GM21529 (cell line): ENCODE measurements around the gene KLHDC7A.
"Not testable (repeated sequence)": the region's sequence is repeated elsewhere in the genome, so short reads cannot be mapped to it uniquely, and the experiment has no call there.

ENCODE experiments used
- ATAC-seq: cut with Tn5 transposase; IDR thresholded peaks from one replicate; pipeline ENCODE4 v1.9.1; 2021; ENCODE audit not compliant: unreplicated experiment

KLHDC7A gene

DNA sequence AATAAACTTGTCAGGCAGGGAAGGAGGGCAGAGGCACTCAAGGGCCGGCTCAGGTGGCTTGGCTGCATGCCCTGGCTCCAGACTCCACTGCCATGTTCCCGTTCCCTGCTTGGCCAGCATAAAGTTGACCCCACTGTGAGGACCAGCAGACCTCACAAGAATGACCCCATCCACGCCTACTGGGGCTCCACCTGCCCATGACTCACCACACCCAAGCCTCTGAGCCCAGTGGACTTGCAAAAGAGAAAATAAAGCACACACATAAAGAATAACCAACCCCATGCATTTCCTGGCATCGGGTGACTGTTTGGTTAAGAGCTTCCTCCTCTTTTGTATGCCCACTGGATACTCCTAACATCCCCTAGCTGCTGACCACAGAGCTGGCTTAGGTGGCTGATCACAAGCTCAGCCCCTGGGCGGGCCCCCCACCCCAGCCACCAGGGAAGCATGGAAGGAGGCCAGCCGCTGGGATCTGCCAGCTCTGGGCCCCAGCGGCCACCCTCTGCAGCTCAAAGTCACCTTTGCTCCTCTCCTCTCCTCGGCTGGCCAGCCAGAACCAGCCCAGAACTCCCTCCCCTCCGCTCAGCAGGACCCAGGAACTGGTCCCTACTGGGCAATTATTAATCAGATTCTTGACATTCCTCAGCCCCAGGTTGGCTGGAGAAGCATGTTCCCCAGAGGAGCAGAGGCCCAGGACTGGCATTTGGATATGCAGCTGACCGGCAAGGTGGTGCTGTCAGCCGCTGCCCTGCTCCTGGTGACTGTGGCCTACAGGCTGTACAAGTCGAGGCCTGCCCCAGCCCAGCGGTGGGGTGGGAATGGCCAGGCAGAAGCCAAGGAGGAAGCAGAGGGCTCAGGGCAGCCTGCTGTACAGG is at the start of gene KLHDC7A:
TSS of gene KLHDC7A (plus strand) at position 616 of the 875 bp plus-strand sequence. CDS start at position 668, 52 bp downstream.
- no peak for ATAC-seq

DNA sequence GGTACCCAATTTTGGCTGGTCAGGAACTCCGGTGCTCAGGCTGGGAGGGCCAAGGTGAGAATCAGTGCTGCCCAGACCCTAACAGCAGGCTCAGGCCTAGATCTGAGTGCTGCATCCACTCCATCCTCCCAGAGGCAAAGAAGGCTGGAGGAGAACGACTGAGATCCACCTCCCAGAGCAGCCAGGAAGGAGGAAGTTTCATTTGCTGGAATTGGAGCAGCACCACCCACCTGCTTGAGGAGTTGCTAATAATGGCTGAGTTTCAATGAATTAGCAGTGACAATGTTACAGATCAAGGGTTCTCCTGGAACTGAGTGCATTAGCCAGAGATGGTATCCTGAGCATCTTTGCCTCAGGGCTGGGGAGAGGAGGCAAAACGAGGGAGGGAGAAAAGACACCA is 46.7 kb upstream of the KLHDC7A start:
- ATAC-seq, result no peak

DNA sequence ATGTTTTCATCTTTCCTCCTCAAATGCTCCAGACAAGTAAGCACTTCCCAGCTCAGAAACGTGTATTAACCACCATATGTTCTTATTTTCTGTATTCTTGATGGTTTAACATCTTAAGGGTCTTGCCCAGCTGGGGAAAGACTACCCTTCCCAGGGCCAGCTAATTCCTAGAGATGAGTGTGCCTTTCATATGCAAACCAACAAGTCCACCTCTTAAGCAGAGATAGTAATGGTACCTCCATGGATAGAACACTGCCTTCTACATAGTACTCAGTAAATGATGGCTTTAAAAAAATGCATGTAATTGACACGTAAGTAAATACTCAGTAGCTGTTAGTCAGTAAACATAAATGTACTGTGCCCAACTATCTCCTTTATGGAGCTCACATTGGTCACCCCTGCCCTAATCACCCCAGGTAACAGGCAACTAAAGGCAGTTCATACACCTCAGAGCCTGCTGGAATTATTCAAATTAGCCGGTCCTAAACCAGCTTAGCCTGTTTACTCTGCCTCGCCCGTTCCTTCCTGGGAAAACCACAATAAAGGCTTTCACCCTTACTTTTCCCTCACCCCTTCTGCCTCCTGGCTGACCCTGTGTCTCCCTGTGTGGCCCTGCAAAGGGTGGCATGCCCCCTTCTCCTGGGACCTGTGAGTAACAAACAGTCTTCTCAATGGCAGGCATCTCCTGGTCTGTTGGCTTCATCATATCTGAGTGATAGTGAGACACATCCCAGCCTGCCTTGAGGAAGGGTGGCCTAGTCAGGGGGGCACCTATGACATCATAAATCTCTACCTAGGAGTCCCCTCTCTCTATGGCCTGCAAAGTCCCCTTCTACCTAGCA is 40.1 kb upstream of the KLHDC7A start:
- ATAC-seq, result no peak

DNA sequence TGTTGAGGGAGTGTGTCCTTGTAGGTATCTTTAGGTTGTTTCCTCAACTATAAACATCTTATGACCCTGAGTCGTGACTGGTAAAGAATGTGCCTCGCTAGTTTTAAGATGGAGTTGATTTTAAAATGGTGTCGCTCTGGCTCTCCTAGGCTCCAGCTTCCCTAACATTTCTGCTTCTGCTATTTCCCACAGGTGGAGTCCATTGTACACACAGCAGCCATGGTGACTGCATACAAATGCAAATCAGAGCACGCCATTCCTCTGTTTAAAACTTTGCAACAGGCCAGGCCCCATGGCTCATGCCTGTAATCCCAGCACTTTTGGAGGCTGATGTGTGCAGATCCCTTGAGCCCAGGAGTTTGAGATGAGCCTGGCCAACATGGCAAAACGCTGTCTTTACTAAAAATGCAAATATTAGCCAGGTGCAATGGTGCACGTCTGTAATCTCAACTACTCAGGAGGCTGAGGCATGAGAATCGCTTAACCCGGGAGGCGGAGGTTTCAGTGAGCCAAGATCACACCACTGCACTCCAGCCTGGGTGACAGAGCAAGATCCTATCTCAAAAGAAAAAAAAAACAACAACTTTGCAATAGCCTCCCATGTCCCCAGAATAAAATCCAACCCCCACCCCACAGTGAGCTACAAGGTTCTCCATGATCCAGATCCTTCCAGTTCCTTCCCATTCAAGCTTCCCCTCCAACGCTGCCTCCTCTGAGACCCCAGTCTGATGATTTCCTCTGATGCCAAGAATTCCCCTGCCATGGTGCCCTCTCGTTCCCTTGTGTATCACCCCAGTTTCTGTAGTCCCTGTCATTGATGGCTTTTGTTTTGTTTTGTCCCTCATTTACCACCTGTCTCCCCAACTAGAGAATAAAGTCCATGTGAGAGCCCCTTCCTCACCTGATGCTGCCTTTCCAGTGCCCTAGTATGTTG is 36.9 kb upstream of the KLHDC7A start:
- ATAC-seq, result no peak

DNA sequence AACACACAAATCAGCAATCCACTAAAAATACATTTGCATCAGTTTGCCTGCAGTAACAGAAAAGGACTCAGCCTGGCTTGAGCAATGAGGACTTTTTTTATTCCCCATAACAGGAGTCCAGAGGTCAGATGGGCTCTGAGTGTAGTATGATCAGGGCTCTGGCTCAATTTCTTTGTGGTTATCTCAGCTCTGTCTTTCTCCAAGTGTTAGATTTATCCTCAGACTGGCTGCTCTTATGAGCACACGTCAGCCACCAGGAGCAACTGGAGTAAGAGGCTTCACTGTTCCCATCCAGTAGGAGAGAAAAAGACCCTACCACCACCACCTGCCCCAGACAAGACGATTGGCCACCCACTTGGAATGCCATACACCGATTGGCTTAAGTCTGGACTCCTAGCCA is 36.2 kb upstream of the KLHDC7A start:
- no peak for ATAC-seq

DNA sequence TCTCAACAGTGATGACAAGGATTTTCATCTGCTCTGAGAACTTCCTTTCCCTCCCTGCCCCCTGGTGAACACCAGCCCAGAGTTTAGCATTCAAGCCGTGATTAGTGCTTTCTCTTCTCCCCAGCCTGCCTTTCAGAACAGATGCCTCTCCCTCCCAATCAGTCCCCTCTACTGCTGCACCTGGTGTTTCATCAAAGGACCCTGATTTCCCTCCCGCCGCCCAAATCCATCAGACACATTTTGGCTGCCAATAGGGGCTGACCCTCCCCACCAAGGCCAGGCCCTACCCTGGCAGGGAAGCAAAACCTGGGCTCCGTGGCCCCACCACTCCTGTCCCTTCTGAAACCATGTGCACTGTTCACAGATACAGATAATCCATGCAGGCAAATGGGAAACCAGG is 34.0 kb upstream of the KLHDC7A start:
- no peak for ATAC-seq

DNA sequence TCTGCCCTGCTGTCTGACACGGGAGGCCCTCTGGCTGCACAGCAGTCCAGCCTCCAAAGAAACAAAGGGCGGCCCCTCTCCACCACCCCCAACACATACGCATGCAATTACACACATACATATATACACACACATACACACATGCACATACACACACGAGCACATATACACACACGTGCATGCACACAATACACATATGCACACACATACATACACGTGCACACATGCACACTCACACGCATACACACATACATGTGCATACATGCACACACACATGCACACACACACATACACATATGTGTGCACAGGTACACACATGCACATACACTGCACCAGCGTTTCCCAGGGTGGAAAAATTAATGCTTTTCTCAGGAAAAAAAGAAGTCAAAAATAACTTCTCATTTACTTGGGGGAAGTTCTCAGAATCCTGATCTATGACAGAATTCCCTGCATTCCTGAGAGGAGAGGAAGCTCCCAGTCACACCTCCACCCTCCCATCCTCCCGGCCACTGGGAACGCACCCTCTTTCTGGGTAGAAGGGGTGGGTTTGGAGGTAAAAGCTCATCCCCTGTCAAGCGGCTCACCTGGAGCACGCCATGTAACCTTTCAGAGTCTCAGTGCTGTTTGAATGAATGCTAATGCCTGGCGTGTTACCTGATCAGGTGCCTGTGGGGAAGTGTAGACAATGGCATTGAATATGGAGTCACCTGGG is 33.1 kb upstream of the KLHDC7A start:
- no peak for ATAC-seq

DNA sequence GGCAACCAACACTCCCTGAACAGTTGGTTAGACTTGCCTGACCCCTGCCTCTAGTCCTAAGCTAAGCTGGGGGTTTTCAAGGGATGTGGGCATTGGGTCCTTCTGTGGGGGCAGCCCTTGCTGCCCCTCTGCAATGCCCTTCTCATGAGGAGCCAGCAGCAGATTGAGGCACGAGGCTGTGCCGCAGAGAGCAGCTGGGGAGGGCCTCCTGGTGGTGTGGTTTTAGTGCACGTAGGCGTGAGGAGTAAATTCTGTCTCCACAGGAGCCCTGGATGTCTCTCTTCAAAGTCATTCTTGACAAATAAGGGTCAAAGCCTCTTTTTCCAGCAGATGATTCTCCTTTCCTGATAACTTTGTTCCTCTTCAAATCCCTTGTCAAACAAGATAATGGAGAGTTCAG is 31.8 kb upstream of the KLHDC7A start:
- no peak for ATAC-seq

DNA sequence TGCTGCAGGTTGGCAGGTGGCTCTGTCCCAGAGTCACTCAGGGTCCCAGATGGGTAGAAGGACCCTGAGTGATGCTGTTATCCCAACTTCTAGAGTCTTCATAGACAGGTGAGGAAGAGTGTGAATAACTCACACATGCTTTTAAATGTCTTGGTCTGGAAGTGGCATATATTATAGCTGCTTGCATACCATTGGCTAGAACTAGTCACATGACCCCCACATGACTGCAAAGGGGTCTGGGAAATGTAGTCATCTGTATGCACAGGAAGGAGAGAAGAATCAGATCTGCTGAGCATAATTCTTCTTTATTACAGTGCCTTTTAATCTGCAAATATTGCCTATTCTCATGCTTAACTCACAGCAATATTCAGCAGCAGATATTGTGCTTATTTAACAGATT is 28.2 kb upstream of the KLHDC7A start:
- ATAC-seq, result no peak

DNA sequence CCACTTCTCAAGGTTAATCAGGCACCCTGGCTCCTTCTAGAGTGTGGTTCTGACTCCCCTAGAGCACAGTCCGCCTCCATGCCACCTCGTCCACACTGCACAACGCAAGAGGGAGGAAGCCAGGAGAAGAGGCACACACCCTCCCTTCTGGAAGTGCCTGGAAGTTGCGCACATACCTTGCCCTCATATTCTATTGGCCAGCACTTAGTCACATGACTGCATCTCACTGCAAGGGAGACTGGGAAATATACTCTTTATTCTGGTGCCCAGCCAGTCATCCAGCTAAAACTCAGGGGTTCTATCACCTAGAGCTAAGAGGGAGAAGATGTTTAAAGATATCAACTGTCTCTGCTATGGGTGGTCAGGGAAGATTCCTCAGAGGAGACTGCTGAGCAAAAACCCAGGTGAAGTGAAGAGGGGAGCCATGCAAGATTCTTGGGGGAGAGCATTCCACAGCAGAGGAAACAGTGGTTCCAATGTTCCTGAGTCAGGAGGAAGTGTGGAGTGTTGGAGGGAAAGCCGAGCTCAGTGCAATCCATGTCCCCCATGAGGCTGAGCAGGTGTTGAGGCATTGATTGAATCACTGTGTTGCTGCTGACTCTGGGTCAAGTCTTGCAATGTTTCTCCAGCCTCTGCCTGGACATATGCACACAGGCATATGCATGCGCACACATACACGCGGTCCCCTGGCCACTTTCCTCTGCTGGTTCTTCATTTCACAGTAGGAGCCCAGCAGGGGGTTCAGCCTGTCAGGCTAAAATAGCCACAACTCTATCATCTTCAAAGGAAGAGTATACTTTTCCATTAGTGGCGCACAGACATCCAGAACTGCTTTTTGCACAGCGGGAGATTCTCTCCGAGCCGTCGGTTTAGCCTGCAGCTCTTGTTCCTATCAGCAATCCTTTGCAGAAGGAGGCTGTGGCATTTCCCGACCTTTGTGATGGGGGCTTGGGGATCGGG is 22.3 kb upstream of the KLHDC7A start:
- no peak for ATAC-seq

DNA sequence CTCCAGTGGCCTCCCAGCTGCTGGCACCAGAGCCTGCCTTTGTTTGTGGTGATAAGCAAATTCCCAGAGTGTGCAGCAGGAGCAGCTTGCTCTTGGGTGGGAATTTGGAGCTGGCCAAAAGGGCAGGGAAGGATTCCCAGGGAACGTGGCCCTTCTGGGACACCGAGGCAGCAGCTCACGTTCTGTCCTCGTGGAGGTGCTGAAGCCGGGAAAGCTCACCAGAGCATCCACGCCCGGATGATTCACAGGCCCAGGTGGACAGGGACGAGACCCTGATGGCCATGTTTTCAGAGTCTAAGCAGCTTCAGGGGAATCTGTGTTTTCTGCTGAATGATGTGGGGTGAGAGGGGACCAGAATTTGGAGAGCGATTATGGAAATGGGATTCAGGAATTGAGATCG is 19.1 kb upstream of the KLHDC7A start:
- no peak for ATAC-seq

DNA sequence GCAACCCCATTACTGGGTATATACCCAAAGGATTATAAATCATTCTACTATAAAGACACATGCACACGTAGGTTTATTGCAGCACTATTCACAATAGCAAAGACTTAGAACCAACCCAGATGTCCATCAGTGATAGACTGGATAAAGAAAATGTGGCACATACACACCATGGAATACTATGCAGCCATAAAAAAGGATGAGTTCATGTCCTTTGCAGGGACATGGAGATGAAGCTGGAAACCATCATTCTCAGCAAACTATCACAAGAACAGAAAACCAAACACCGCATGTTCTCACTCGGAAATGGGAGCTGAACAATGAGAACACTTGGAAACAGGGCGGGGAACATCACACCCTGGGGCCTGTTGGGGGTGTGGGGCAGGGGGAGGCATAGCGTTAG is 18.2 kb upstream of the KLHDC7A start:
- not testable (repeated sequence) for ATAC-seq

DNA sequence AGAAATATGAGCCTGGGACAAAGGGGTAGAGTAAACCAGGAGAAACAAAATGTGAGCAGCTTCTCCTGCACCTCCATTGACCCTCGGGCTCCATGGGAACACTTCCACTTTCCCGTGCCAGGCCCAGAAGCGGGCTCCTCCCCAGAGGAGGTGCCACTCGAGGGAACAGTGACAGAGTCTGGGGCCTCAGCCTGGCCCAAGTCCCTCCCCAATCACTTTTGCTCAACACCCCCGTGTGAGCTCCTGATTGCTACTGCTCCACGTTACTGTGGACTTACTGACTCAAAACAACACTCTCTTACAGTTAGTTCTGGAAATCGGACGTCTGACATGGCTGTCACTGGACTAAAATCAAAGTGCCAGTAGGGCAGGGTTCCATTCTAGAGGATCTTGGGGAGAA is 17.7 kb upstream of the KLHDC7A start:
- no peak for ATAC-seq

DNA sequence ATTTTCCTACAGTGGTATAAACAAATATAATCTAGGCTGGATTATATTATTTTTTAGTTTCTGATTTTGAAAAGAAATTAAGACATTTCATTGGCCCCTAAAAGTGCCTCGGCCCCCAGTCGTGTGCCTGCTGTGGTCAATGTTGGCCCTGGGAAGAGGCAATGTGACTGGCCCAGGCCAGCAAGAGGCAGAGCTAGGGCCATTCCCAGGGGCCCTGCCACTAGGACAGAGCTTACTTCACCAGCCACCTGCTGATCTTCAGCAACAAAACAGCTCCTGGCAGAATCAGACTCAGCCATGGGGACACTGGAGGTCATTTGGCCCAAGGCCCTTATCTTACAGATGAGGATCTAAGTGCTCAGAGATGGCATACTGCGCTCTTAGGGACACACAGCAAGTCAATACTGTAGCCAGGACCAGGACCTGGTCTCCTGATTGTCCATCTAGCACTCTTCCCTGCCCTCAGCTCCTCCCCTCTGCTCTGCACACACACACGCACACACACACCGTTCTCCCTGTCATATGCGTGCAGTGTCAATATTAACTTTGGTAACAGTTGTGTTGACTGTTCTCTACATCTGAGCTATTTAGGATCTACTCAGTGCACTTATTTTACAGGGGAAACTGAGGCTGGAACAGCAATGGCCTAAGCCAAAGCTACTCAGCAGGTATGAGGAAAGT is 16.6 kb upstream of the KLHDC7A start:
- no peak for ATAC-seq

DNA sequence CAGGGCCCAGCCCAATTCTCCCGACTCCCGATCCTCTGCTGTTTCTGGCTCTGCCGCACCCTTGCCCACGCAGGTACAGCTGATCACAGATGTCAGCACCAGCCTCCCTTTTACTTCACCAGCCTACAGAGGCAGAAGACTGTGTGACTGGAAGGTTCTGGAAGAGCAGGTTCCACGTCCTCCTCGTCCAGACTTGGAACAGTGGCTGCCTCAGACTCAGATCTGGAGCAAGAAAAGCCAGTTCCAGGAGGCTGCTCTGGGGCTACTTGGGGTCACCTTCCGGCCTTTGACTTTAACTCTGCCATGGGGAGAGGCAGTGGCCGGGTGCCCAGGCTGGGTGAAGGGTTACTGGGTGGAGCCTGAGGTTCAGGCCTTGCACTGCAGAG is 16.1 kb upstream of the KLHDC7A start:
- ATAC-seq, result no peak

DNA sequence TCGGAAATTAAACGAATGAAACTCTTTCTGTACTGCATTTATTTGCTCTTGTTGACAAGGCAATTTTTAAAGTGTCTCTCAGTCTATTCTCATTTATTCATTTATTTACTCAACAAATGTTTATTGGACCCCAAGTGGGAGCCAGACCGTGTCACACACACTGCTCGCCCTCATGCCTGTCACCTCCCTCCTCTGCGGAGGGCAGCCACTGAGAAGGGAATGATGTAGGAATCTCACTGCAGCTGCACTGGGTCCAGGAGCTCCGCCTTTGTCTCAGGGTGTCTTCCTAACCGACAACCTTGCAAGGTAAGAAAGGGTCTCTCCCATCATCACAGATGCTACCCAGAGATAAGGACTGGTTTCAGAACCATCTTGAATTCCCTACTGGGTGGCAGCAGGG is 14.1 kb upstream of the KLHDC7A start:
- no peak for ATAC-seq

DNA sequence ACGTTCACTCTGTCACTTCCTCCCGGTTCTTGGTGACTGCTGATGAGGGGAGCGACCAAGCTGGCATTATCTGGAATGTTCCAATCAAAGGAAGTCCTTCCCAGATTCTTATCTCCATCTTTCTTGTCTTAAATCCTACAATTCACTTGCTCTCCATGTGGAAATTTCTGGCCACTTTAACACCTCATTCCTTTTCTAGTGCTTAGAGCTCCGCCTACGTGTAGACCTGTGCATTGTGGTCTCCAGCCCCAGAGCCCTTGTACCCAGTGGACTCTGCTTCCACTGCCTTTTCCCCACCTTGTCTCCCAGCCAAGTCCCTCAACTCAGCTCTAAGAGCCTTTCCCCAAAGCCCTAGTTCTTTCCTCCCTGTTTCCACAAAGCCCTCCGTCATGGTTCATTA is 12.2 kb upstream of the KLHDC7A start:
- ATAC-seq, result no peak

DNA sequence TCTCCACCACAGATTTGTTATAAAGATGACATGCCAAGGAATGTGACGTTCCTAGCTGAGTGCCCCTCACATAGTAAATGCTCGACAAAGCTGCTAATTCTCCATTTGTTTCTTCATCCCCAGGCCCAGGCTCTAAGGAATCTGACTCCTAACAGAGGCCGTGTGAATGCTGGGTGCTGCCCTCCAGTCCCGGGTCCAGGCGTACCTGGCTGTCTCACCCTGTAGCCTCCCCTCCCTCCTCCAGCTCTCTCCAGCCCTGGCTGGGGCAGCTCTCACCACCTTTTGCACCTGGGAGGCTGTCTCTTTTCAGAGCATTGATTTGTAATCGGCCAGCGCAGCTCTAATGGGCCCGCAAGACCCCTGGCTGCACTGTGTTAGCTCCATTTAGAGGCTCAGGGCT is 11.2 kb upstream of the KLHDC7A start:
- no peak for ATAC-seq
